ENCODE data around the gene EML5.

- no peak for TF ChIP-seq CTCF (IDR thresholded peaks at IDR 0.05)
- TF ChIP-seq POLR2AphosphoS5 (IDR thresholded peaks at IDR 0.05; ENCODE audit: insufficient read depth in 1 of 2, low read depth in 1 of 2) = no peak
Measured at GRCh38 chr14:88618476-88618875, 174.3 kb downstream of the EML5 start.

All from vagina (tissue), 2 donors.